CD14-positive monocyte (primary cell): ENCODE measurements around the gene PPIF. TPM values are rescaled to one million over a fixed set of nuclear protein-coding genes. Genes with fewer than 3 reads are reported as not detected.

Source experiments
- DNase-seq, 3 donors: peaks; one replicate each; pipeline ENCODE4 v3.0.0-alpha.2; 2011 to 2022
- H2AFZ ChIP-seq: 2 replicates; pipeline ENCODE4 v1.6.0; 2012; ENCODE audit warnings: mild to moderate bottlenecking, low read depth, low read length, inconsistent platforms; ENCODE audit not compliant: insufficient read depth, poor library complexity, severe bottlenecking
- H3K27ac ChIP-seq, 2 donors: 1 replicate in 1 of 2; 2 replicates in 1 of 2; pipeline ENCODE4 v1.5.1; 2012 to 2013; ENCODE audit warnings: low read length in 2 of 2, control low read depth in 1 of 2, inconsistent platforms in 1 of 2, low read depth in 1 of 2, mild to moderate bottlenecking in 1 of 2
- H3K27me3 ChIP-seq, 2 donors: one replicate each; pipeline versions ENCODE4 v1.6.0 to v1.6.1; 2011 to 2013; ENCODE audit warnings: low read length in 2 of 2; ENCODE audit not compliant: control insufficient read depth in 2 of 2, insufficient read depth in 2 of 2
- H3K36me3 ChIP-seq, 2 donors: replicated peaks in 1 of 2; 1 replicate in 1 of 2; 2 replicates in 1 of 2; pipeline versions ENCODE4 v1.5.1 to v1.6.1; 2012 to 2013; ENCODE audit warnings: low read length in 2 of 2, control low read depth in 1 of 2, inconsistent platforms in 1 of 2, mild to moderate bottlenecking in 1 of 2; ENCODE audit not compliant: insufficient read depth in 2 of 2, control insufficient read depth in 1 of 2
- H3K4me1 ChIP-seq, 2 donors: 1 replicate in 1 of 2; 2 replicates in 1 of 2; pipeline versions ENCODE4 v1.5.1 to v1.6.1; 2012 to 2013; ENCODE audit warnings: low read length in 2 of 2, control low read depth in 1 of 2, inconsistent platforms in 1 of 2, mild to moderate bottlenecking in 1 of 2, moderate library complexity in 1 of 2; ENCODE audit not compliant: insufficient read depth in 2 of 2, control insufficient read depth in 1 of 2
- H3K4me2 ChIP-seq: replicated peaks from 2 replicates; pipeline ENCODE3; 2012; ENCODE audit warnings: low read length, moderate library complexity, mild to moderate bottlenecking; ENCODE audit not compliant: poor library complexity, severe bottlenecking; ENCODE audit errors: extremely low read depth
- H3K4me3 ChIP-seq, 3 experiments: fragments of 200-600 bp in 1 of 3; sonication (generic) in 1 of 3; replicated peaks in 1 of 3; 1 replicate in 2 of 3; 2 replicates in 1 of 3; pipeline ENCODE4 v1.5.1; 2011 to 2013; ENCODE audit warnings: low read length in 3 of 3, mild to moderate bottlenecking in 3 of 3, control low read depth in 2 of 3, low read depth in 2 of 3, inconsistent platforms in 1 of 3, moderate library complexity in 1 of 3
- H3K79me2 ChIP-seq: 2 replicates; pipeline ENCODE4 v1.6.0; 2012; ENCODE audit warnings: mild to moderate bottlenecking, control low read depth, inconsistent platforms, low read length, moderate library complexity; ENCODE audit not compliant: insufficient read depth
- H3K9ac ChIP-seq: 2 replicates; pipeline ENCODE4 v1.6.0; 2017; ENCODE audit warnings: low read length, mild to moderate bottlenecking; ENCODE audit not compliant: insufficient read depth, poor library complexity, severe bottlenecking
- H3K9me3 ChIP-seq, 2 donors: replicated peaks in 1 of 2; 1 replicate in 1 of 2; 2 replicates in 1 of 2; pipeline versions ENCODE4 v1.5.1 to v1.6.1; 2012 to 2013; ENCODE audit warnings: low read length in 2 of 2, control low read depth in 1 of 2; ENCODE audit not compliant: control insufficient read depth in 1 of 2, insufficient read depth in 1 of 2
- H4K20me1 ChIP-seq: 2 replicates; pipeline ENCODE4 v1.6.0; 2012; ENCODE audit warnings: mild to moderate bottlenecking, low read length, control low read depth, moderate library complexity; ENCODE audit not compliant: insufficient read depth
- H3K27ac Mint-ChIP-seq, 7 donors: one replicate each; pipeline ENCODE4 v1.8.0; 2020; ENCODE audit warnings: mild to moderate bottlenecking in 7 of 7, mixed read lengths in 7 of 7, moderate library complexity in 6 of 7, inconsistent platforms in 2 of 7
- H3K27me3 Mint-ChIP-seq, 3 donors: one replicate each; pipeline ENCODE4 v1.8.0; 2021 to 2022; ENCODE audit warnings: low read depth in 3 of 3, mild to moderate bottlenecking in 3 of 3, mixed read lengths in 3 of 3, moderate library complexity in 3 of 3, inconsistent platforms in 1 of 3
- H3K36me3 Mint-ChIP-seq, 2 donors: one replicate each; pipeline ENCODE4 v1.8.0; 2020; ENCODE audit warnings: mixed read lengths in 2 of 2, inconsistent platforms in 1 of 2, mild to moderate bottlenecking in 1 of 2
- H3K4me1 Mint-ChIP-seq: one replicate; pipeline ENCODE4 v1.8.0; 2020; ENCODE audit warnings: mild to moderate bottlenecking, mixed read lengths
- H3K4me3 Mint-ChIP-seq, 2 donors: one replicate each; pipeline ENCODE4 v1.8.0; 2020; ENCODE audit warnings: mild to moderate bottlenecking in 2 of 2, mixed read lengths in 2 of 2, moderate library complexity in 1 of 2
- H3K9me3 Mint-ChIP-seq, 7 donors: one replicate each; pipeline ENCODE4 v1.8.0; 2020 to 2022; ENCODE audit warnings: mixed read lengths in 7 of 7, mild to moderate bottlenecking in 6 of 7, moderate library complexity in 6 of 7, inconsistent platforms in 2 of 7
- WGBS: methylation state at CpG from one replicate; pipeline ENCODE4 v1.1.5; 2013; ENCODE audit warnings: missing lambda C conversion rate; ENCODE audit not compliant: insufficient coverage; 5-methylcytosine and 5-hydroxymethylcytosine counted together
- intact Hi-C, 2 donors: fragments of 100-400 bp; cut with micrococcal nuclease; formaldehyde crosslinking; loops; one replicate each; pipeline versions ENCODE4 v1.15.0 to v1.15.1; 2023
- polyA minus RNA-seq: library from RNA; depleted of rRNA, polyadenylated mRNA; stranded (reverse); fragments of >200 nt; gene quantifications from 2 replicates; pipeline ENCODE4 v1.2.3, GENCODE V29; 2012
- polyA plus RNA-seq, 3 donors: library from polyadenylated mRNA; depleted of rRNA in 1 of 3; unstranded in 2 of 3; stranded (reverse) in 1 of 3; fragments of 300-500 nt in 2 of 3; fragments of >200 nt in 1 of 3; fragmentation: Illumina TruSeq in 2 of 3; gene quantifications; 1 replicate in 2 of 3; 2 replicates in 1 of 3; pipeline ENCODE4 v1.2.3, GENCODE V29; 2012 to 2021
- total RNA-seq, 12 experiments: library from RNA in 1 of 12; stranded (reverse) in 1 of 12; fragments of 120-200 nt in 1 of 12; gene quantifications; one replicate each; pipeline ENCODE4 v1.2.4 and lab custom pipeline; 2013 to 2026; ENCODE audit warnings: mixed read lengths in 6 of 12, inconsistent platforms in 1 of 12
- TF ChIP-seq, protein P1 (sequence below): fragments of 200-600 bp; IDR thresholded peaks from one replicate; pipeline ENCODE4 v1.8.0; 2022; ENCODE audit warnings: antibody characterized with exemption, mild to moderate bottlenecking

PPIF gene
- 30.5 TPM for total RNA-seq (2013)
- polyA plus RNA-seq (1,000 to 10,000 TPM in 1 of 3 donors, 10 to 100 TPM in 2; 36.6 to 1,064 (median 52.3) TPM), polyA minus RNA-seq (298 and 376 TPM in 2 replicates), total RNA-seq (lab: John Stamatoyannopoulos, UW) (432 to 1,736 (median 1,073) reads per million in 11 experiments)

DNA sequence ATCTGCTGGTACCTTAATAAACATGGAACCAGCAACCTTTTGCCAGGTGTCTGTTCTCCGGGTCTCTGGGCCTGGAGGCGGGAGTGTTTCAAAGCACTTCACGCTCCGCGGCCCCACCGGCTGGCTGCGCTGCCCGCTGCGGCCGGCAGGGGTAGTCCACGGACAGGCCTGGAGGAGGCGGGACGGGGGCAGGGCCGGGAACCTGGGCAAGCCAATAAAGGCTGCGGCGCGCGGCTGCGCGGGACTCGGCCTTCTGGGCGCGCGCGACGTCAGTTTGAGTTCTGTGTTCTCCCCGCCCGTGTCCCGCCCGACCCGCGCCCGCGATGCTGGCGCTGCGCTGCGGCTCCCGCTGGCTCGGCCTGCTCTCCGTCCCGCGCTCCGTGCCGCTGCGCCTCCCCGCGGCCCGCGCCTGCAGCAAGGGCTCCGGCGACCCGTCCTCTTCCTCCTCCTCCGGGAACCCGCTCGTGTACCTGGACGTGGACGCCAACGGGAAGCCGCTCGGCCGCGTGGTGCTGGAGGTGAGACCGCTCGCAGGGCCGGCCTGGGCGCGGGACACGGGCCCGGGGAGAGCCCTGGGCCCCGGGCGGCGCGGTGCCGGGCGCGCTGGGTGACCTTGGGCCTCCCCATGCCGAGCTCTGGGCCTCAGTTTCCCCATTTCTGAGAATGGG is at the start of gene PPIF:
Gene PPIF (plus strand): TSS at position 244 of the 668 bp plus-strand sequence. CDS start 80 bp downstream, at position 324.
- WGBS: under 1% methylated on average over 74 of the region's 77 CpGs
- Mint-ChIP-seq H3K4me3 (peak within 1 kb of the TSS; percentile 91 to 92), H3K36me3 (peaks cover 39 to 41% of the 10 kb centered on the region in 2 donors), H3K9me3 (peaks cover 0 to 2% (median 0%) of the 10 kb centered on the region in 7 donors), H3K27ac (peak within 1 kb of the TSS; percentile 96 to 98 (median 97)), H3K27me3 (peaks cover 1 to 4% (median 4%) of the 10 kb centered on the region in 3 donors), H3K4me1 (peaks cover 66% of the 10 kb centered on the region)
- peak within 1 kb of the TSS; percentile 59 to 88 (median 83) for H3K4me3 ChIP-seq
- no peaks in the 10 kb centered on the region for H3K9me3 ChIP-seq
- H2AFZ ChIP-seq: no peak within 1 kb of the TSS
- H4K20me1 ChIP-seq: peaks cover 50% of the 10 kb centered on the region
- H3K4me1 ChIP-seq: peaks cover 72 to 83% of the 10 kb centered on the region in 2 donors
- intact Hi-C loops: loop anchor here (2.0 to 5.0 kb wide), 4 partner anchors 17 to 100 kb away; no protein-coding TSS in a partner anchor
- H3K4me2 ChIP-seq: peak within 1 kb of the TSS; percentile 82
- DNase-seq: peak; percentile 91 to 94 (median 93)
- H3K27ac ChIP-seq: peak within 1 kb of the TSS; percentile 96 to 99
- H3K27me3 ChIP-seq: no peaks in the 10 kb centered on the region
- H3K9ac ChIP-seq: peak within 1 kb of the TSS; percentile 100
- peaks cover 56% of the 10 kb centered on the region for H3K79me2 ChIP-seq
- peaks cover 34 to 38% of the 10 kb centered on the region in 2 donors for H3K36me3 ChIP-seq
- TF ChIP-seq, protein P1, sequence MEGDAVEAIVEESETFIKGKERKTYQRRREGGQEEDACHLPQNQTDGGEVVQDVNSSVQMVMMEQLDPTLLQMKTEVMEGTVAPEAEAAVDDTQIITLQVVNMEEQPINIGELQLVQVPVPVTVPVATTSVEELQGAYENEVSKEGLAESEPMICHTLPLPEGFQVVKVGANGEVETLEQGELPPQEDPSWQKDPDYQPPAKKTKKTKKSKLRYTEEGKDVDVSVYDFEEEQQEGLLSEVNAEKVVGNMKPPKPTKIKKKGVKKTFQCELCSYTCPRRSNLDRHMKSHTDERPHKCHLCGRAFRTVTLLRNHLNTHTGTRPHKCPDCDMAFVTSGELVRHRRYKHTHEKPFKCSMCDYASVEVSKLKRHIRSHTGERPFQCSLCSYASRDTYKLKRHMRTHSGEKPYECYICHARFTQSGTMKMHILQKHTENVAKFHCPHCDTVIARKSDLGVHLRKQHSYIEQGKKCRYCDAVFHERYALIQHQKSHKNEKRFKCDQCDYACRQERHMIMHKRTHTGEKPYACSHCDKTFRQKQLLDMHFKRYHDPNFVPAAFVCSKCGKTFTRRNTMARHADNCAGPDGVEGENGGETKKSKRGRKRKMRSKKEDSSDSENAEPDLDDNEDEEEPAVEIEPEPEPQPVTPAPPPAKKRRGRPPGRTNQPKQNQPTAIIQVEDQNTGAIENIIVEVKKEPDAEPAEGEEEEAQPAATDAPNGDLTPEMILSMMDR: peak; percentile 99

DNA sequence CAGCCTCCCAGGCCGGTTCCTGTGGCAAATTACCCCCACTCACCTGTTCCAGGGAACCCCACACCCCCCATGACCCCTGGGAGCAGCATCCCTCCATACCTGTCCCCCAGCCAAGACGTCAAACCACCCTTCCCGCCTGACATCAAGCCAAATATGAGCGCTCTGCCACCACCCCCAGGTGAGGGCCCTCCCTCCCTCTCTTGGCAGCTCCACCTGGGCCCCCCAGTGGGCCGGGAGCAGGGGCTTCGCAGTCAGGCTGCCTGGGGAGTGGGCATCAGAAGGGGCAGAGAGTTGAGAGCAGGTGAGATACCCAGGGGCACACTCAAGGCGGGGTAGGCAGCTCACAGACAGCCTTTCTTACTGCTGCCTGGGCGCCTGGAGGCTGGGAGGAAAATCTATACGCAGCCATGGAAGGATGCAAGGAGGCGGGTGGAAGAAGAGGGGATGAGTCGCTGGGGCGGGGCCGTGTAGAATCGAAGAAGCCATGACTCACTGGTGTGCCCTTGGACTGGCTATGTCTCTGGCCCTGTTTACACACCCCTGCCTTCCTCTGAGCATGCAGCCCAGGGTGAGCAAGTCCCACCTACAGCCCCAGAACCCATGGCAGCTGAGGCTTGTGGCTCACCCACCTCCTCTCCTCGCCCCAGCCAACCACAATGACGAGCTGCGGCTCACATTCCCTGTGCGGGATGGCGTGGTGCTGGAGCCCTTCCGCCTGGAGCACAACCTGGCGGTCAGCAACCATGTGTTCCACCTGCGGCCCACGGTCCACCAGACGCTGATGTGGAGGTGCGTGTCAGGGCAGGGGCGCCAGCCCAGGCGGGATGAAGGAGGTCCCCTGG is 48.6 kb upstream of the PPIF start:
- H3K4me2 ChIP-seq: no peak overlapping the region
- H3K4me1 ChIP-seq: peaks cover 46 to 51% of the 10 kb centered on the region in 2 donors
- TF ChIP-seq, protein P1: no peak
- H2AFZ ChIP-seq: no peak overlapping the region
- Mint-ChIP-seq H3K4me3 (no peak overlapping the region), H3K27ac (peak overlapping the region; percentile 42 to 100 (median 90)), H3K27me3 (peaks cover 0 to 2% (median 0%) of the 10 kb centered on the region in 3 donors), H3K36me3 (peaks cover 83 to 90% of the 10 kb centered on the region in 2 donors), H3K9me3 (no peaks in the 10 kb centered on the region), H3K4me1 (peaks cover 48% of the 10 kb centered on the region)
- DNase-seq: peak; percentile 90 to 96 (median 94)
- no peaks in the 10 kb centered on the region for H3K27me3 ChIP-seq
- H3K79me2 ChIP-seq: peaks cover 5% of the 10 kb centered on the region
- peaks cover 71 to 77% of the 10 kb centered on the region in 2 donors for H3K36me3 ChIP-seq
- no peaks in the 10 kb centered on the region for H3K9me3 ChIP-seq
- WGBS: 75% methylated on average over 23 of the region's 27 CpGs
- intact Hi-C loops: loop anchor here (1.0 to 10.0 kb wide), 3 partner anchors 21 to 54 kb away; no protein-coding TSS in a partner anchor
- H3K4me3 ChIP-seq: no peak overlapping the region
- peak overlapping the region; percentile 49 to 98 for H3K27ac ChIP-seq
- H3K9ac ChIP-seq: peak overlapping the region; percentile 59
- H4K20me1 ChIP-seq: peaks cover 22% of the 10 kb centered on the region
